Effector CD8-positive, alpha-beta T cell (primary cell): ENCODE data around the gene APC2.
"Not testable (repeated sequence)": the region's sequence is repeated elsewhere in the genome, so short reads cannot be mapped to it uniquely, and the experiment has no call there.

Source experiments
- DNase-seq: peaks from one replicate; lab custom pipeline; 2025; lab: John Stamatoyannopoulos, UW

APC2 gene

DNA sequence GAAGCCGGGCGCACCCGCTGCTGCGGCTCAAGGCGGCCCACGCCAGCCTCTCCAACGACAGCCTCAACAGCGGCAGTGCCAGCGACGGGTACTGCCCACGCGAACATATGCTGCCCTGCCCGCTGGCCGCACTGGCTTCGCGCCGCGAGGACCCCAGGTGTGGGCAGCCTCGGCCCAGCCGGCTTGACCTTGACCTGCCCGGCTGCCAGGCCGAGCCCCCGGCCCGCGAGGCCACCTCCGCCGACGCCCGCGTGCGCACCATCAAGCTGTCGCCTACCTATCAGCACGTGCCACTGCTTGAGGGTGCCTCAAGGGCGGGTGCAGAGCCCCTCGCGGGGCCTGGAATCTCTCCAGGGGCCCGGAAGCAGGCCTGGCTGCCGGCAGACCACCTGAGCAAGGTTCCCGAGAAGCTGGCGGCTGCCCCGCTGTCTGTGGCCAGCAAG is 16.1 kb downstream of the APC2 start:
- no peak for DNase-seq

DNA sequence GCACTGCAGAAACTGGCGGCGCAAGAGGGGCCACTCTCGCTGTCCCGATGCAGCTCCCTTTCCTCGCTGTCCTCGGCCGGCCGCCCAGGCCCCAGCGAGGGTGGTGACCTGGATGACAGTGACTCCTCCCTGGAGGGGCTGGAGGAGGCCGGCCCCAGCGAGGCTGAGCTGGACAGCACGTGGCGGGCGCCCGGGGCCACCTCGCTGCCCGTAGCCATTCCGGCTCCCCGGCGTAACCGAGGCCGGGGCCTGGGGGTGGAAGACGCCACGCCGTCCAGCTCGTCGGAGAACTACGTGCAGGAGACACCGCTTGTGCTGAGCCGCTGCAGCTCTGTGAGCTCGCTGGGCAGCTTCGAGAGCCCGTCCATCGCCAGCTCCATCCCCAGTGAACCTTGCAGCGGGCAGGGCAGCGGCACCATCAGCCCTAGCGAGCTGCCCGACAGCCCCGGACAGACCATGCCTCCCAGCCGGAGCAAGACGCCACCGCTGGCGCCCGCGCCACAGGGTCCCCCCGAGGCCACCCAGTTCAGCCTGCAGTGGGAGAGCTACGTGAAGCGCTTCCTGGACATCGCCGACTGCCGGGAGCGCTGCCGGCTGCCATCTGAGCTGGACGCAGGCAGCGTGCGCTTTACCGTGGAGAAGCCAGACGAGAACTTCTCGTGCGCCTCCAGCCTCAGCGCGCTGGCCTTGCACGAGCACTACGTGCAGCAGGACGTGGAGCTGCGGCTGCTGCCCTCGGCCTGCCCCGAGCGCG is 16.7 kb downstream of the APC2 start:
- no peak for DNase-seq

DNA sequence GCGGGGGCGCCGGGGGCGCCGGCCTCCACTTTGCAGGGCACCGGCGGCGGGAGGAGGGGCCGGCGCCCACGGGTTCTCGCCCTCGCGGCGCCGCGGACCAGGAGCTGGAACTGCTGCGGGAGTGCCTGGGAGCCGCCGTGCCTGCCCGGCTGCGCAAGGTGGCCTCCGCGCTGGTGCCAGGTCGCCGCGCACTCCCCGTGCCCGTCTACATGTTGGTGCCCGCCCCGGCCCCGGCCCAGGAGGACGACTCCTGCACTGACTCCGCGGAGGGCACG is 17.2 kb downstream of the APC2 start:
- no peak for DNase-seq

DNA sequence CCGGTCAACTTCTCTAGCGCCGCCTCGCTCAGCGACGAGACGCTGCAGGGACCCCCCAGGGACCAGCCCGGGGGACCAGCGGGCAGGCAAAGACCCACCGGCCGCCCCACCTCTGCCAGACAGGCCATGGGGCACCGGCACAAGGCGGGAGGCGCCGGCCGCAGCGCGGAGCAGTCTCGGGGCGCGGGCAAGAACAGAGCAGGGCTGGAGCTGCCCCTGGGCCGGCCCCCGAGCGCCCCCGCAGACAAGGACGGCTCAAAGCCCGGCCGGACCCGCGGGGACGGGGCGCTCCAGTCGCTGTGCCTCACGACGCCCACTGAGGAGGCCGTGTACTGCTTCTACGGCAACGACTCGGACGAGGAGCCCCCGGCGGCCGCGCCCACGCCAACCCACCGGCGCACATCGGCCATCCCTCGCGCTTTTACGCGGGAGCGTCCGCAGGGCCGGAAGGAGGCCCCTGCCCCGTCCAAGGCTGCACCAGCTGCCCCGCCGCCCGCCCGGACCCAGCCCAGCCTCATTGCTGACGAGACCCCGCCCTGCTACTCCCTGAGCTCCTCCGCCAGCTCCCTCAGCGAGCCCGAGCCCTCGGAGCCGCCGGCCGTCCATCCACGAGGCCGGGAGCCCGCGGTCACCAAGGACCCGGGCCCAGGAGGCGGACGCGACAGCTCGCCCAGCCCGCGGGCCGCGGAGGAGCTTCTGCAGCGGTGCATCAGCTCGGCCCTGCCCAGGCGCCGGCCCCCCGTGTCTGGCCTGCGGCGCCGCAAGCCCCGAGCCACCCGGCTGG is 17.8 kb downstream of the APC2 start:
- DNase-seq = no peak

DNA sequence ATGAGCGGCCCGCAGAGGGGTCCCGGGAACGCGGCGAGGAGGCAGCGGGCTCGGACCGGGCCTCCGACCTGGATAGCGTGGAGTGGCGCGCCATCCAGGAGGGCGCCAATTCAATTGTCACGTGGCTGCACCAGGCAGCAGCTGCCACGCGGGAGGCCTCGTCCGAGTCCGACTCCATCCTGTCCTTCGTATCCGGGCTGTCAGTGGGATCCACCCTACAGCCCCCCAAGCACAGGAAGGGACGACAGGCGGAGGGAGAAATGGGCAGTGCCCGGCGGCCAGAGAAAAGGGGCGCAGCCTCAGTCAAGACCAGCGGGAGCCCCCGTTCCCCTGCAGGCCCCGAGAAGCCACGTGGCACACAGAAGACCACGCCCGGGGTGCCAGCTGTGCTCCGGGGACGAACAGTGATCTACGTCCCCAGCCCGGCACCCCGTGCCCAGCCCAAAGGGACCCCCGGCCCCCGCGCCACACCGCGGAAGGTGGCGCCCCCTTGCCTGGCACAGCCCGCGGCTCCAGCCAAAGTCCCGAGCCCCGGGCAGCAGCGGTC is 18.4 kb downstream of the APC2 start:
- no peak for DNase-seq

DNA sequence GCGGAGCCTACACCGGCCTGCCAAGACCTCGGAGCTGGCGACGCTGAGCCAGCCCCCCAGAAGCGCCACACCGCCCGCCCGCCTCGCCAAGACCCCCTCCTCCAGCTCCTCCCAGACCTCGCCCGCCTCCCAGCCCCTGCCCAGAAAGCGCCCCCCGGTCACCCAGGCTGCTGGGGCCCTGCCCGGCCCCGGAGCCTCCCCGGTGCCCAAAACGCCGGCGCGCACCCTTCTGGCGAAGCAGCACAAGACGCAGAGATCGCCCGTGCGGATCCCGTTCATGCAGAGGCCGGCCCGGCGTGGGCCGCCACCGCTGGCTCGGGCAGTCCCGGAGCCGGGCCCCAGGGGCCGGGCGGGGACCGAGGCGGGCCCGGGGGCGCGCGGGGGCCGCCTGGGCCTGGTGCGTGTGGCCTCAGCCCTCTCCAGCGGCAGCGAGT is 18.9 kb downstream of the APC2 start:
- DNase-seq = no peak

DNA sequence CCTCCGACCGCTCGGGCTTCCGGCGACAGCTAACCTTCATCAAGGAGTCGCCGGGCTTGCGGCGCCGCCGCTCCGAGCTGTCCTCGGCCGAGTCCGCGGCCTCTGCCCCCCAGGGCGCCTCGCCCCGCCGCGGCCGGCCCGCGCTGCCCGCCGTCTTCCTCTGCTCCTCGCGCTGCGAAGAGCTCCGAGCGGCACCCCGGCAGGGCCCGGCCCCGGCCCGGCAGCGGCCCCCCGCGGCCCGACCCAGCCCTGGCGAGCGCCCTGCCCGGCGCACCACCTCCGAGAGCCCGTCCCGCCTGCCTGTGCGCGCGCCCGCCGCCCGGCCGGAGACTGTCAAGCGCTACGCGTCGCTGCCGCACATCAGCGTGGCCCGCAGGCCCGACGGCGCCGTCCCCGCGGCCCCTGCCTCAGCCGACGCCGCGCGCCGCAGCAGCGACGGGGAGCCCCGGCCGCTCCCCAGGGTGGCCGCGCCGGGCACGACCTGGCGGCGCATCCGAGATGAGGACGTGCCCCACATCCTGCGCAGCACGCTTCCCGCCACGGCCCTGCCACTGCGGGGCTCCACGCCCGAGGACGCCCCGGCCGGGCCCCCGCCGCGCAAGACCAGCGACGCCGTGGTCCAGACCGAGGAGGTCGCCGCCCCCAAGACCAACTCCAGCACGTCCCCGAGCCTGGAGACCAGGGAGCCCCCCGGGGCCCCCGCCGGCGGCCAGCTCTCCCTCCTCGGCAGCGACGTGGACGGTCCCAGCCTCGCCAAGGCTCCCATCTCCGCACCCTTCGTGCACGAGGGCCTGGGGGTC is 19.5 kb downstream of the APC2 start:
- no peak for DNase-seq

DNA sequence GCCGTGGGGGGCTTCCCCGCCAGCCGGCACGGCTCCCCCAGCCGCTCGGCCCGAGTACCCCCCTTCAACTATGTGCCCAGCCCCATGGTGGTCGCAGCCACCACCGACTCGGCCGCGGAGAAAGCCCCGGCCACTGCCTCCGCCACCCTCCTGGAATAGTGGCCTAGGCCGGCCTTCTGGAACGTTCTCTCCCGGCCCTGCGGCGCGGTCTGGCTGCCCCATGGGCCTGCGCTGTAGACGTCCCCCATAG is 20.1 kb downstream of the APC2 start:
- no peak for DNase-seq

DNA sequence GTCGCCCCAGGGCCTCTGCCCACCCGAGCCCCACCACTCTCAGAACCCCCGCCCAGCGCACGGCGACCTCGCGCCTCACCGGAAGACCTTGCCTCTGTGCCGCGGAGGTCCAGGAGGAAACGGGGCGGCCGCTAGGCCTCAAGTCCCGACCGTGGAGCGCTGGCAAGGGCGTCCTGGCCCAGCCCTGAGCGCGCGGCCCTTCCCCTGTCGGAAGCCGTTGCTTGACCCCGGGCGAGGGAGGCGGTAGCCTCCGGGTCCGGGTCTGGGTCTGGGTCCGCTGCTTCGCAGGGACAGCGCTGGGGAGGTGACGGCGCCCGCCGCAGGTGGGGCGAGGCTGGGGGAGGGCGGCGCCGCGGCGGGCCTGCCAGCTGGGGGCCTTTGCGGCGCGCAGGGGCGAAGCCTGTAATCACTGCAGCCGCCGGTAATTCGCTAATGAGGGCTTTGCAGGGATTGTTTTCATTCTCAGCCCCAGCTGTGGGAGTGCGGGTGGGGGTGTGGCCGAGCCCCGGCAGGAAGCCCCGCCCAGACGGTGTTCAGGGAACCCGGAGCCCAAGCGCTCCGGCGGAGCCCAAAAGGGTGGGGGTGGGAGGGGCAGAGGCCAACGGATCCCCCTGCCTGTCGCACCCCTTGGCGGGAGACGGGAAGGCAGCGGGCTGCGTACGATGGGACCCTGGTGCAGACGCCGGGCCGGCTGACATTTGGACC is 20.5 kb downstream of the APC2 start:
- peak; percentile 43 for DNase-seq

DNA sequence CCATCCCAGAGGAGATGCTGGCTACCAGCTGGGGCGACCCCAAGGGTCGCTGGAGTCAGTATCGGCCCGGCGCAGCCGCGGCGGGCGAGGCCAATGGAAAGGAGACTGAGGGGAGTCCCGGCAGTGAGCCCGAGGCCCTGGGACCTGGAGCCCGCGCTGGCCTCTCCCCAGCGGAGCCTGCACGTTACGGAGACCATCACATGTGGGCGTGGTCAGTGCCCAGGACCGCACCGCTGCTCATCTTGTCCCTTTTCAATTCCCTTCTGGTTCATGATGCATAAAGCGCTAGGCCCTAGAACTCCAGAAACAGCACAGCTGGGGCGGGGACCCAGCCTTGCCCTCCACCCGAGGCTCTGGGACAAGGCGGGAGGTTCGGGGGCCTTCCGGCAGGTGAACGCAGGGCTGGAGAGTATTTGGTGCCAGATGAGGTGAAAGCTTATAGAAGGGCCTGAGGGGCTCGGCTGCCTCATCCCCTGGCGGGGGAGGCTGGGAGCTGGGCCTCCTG is 21.1 kb downstream of the APC2 start:
- DNase-seq = no peak

DNA sequence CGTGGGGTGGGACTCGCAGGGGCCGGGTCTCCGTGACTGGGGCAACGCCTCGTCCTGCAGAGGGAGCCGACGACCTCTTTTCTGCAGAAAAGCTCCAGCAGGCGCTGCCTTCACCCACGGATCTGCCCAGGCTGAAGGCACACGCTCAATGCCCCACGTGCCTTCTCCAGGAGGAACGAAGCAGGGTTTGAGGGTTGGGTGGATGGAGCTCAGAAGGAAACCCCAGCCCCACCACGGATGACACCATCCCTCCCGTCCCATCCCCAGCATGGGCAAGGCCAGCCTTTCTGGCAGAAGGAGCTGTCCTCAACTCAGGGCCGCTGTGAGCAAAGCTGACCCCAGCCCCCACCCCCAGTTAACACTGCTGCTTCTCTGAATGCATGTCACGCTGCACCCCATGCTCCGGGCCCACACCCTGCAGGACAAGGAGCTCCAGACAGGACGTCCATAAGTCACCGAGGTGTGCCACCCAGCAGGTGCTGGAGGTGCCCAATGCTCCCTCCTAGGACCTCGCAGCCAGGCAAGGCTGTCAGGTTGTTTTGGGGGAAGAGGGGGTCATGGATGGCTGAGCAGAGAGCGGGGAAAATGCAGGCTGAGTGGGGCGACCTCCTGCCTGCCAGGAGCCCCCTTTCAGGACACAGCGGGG is 21.7 kb downstream of the APC2 start:
- no peak for DNase-seq

DNA sequence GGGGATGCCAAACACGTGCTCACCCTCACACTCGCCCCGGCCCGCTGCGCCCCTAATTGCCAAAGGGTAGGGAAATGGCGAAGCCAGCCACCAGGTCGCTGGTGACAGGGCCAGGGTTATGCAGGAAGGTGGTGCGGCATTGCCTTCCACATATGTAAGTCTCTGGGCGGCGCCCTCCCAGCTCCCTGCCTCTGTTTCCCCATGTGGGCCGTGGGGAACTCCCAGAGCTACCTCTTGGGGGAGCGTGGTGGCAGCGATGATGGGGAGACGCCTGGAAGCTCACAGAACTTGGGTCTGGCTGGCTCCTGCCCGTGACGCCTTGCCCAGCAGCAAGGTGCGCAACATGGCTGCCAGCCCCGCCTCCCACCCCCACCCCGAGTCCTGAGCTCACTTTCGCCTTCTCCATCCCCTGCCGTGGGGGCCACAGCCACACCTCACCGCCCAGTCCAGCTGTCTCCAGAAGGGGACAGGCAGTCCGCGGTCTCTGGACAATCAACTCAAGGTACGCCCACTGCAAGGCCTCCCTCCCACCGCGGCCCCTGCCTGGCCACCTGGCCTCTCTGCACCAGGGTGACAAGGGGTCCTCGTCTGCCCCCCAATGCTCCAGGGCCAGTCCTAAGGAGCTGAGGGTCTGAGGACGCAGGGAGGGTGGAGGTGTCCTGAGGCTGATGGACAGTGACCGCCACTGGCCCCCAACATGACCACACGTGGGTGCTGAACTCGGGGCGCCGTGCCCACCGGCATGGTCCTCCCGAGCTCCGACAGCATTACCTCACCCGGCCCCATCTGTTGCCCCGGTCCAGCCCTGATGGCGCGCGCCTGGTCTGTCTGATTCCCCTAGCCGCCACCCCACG is 22.5 kb downstream of the APC2 start:
- DNase-seq = no peak

DNA sequence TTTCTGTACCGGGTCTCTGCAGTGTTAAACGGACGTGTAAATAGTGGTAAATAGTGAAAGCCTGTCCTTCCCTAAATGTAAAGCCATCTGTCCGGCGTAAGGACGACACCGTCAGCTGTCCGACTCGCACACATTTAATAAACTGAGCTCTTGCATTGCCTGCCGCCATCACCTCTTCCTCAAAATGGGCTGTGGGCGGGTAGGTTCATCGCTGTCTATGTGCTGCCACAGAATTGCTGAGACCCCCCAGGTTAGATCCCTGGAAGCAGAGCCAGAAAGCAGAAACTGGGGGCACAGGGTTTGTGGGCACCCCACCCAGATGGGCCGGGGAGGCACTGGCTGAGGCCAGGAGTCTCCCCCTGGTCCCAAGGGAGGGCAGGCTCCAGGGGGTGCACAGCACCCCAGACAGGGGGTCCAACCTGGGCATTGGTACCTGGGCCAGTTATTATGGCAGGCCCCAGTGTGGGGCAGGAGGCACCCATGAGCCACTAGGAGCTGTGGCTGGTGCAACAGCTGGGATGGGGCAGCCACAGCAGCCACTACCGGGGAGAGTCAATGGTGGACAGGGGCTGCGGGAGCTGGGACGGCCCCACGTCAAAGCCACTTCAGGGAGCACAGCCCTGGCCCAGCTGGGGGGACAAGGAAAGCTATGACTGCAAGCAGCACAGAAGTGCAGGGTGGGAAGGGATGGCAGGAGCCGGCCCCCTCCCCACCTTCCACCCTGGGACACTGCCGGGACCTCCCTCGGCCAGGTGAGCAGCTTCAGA is 23.3 kb downstream of the APC2 start:
- DNase-seq = no peak

DNA sequence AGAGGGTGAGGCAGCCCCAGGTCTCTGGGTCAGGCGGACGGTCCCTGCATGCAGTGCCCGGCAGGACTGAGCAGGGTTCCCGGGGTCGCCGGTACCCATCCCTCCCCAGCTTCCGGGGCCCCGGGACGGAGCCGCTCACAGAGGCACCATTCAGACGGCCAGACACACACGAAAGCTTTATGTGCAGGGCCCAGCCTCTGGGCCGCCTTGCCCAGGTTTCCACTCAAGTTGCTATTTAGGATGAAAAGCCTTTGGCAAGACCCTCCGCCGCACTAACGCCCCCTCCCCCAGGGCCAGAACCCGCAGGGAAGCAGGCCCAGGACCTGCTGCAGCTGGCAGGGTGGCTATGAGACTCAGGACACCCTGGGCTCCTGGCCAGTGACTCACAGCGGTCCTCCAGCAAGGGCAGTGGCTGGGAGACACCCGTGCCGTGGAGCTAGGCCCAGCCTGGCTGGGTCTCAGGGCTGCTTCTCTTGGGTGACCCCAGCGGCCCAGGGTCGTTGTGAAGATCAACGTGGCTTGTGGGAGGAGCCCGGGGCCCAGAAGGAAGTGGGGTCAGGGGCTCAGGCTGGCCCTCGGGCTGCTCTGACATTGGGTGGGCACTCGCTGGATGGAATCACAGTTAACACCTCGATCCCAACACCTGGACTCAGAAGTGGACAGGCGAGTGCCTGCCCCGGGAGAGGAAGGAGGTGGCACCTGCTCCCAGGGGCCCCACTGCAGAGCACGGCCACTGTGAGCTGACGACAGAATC is 24.3 kb downstream of the APC2 start:
- no peak for DNase-seq

DNA sequence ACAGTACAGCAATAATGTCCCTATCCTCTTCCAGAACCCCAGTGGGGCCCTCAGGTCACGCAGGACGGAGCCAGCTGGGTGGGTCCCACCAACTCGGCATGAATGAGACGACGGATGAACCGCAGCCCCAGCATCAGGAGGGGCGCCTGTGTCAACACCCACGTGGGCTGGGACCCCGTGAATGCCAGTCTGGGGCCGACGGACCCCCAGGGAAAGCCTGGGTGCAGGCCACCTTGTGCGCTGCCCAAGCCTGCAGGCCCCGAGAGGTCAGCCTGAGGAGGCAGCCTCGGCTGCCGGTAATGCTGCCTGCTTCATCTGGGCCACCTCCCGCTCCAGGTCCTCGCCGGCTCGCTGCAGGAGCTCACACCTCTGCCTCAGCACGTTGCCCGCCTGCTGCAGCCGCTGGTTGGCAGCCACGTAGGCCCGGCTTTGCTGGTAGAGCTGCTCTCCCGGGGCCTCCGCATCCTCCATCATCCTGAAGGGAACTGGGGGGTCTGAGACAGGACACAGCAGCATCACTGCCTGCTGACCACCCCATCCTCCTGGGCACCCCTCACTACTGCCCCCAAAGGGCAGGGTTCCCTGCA is 24.9 kb downstream of the APC2 start:
- no peak for DNase-seq

DNA sequence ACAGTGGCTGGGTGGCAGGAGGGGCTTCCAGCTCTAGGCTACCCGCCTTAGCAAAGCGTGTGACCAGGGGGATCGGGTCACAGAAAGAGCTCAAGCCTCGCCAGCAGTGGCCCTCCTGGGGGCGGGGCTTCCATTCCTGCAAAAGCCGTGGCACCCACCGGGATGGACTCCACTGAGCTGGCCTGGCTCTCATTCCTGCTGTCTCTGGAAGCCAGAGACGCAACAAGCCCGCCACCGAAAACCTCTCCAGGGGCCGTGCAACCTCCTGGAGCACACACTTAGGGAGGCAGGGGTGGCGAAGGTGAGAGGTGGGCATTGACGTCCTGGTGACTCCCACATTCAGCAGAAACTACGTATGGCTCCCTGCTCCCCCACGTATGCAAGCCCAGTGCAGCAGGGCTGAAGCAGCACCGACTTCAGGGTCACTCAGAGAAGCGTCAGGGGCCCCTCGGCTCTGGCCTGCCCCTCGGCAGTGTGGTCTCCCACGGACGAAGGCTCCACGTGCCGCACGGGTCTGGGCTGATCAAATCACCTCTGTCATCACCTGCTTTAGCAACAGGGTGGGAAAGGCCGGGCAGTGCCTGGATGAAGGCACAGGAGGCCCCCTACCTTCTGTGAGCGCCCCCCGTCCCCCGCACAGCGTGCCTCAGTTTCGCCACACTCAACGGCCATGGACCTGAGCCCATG is 26.0 kb downstream of the APC2 start:
- DNase-seq = no peak

DNA sequence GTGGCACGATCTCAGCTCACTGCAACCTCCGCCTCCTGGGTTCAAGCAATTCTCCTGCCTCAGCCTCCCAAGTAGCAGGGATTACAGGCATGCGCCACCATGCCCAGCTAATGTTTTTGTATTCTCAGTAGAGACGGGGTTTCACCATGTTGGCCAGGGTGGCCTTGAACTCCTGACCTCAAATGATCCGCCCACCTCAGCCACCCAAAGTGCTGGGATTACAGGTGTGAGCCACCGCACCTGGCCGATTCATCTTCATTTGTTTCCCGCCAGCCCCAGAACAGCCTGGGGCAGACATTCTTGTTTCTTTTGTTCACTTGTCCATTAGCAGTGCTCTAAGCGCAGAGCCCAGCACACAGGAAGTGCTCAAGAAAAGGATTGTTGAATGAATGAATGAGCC is 27.1 kb downstream of the APC2 start:
- not testable (repeated sequence) for DNase-seq
